Trophoblast cell (in vitro differentiated cells and primary cell): Measurements from ENCODE around the gene PGAM5.

Source experiments
- DNase-seq, 2 donors: peaks; one replicate each; pipeline ENCODE4 v3.0.0-alpha.2; 2016
- H2AFZ ChIP-seq: 2 replicates; pipeline ENCODE4 v1.6.1; 2013; ENCODE audit warnings: low read length, moderate library complexity, mild to moderate bottlenecking; ENCODE audit not compliant: insufficient read depth, poor library complexity
- H2AK5ac ChIP-seq: 2 replicates; pipeline ENCODE4 v1.6.1; 2013; ENCODE audit warnings: mild to moderate bottlenecking, low read length
- H2BK120ac ChIP-seq: 2 replicates; pipeline ENCODE4 v1.6.1; 2013; ENCODE audit warnings: low read length, mild to moderate bottlenecking, moderate library complexity; ENCODE audit not compliant: insufficient read depth, poor library complexity
- H2BK12ac ChIP-seq: 2 replicates; pipeline ENCODE4 v1.6.1; 2013; ENCODE audit warnings: mild to moderate bottlenecking, low read length, moderate library complexity
- H2BK5ac ChIP-seq: 2 replicates; pipeline ENCODE4 v1.6.1; 2013; ENCODE audit warnings: low read length, low read depth, moderate library complexity, mild to moderate bottlenecking; ENCODE audit not compliant: poor library complexity
- H3K14ac ChIP-seq: 2 replicates; pipeline ENCODE4 v1.6.1; 2013; ENCODE audit warnings: mild to moderate bottlenecking, low read length
- H3K18ac ChIP-seq: 2 replicates; pipeline ENCODE4 v1.6.1; 2013; ENCODE audit warnings: mild to moderate bottlenecking, low read length
- H3K23ac ChIP-seq: 2 replicates; pipeline ENCODE4 v1.6.1; 2013; ENCODE audit warnings: low read length
- H3K27ac ChIP-seq: 2 replicates; pipeline ENCODE4 v1.5.1; 2013; ENCODE audit warnings: low read depth, mild to moderate bottlenecking, inconsistent platforms, low read length, moderate library complexity
- H3K27me3 ChIP-seq: 2 replicates; pipeline ENCODE4 v1.6.1; 2013; ENCODE audit warnings: inconsistent platforms, mild to moderate bottlenecking, low read length, moderate library complexity; ENCODE audit not compliant: insufficient read depth
- H3K36me3 ChIP-seq, 2 experiments: 1 replicate in 1 of 2; 2 replicates in 1 of 2; pipeline ENCODE4 v1.6.1; 2013; ENCODE audit warnings: low read length in 2 of 2, mild to moderate bottlenecking in 2 of 2, moderate library complexity in 1 of 2; ENCODE audit not compliant: insufficient read depth in 2 of 2, control insufficient read depth in 1 of 2
- H3K4ac ChIP-seq: 2 replicates; pipeline ENCODE4 v1.6.1; 2013; ENCODE audit warnings: low read depth, mild to moderate bottlenecking, low read length, moderate library complexity
- H3K4me1 ChIP-seq, 2 experiments: 1 replicate in 1 of 2; 2 replicates in 1 of 2; pipeline ENCODE4 v1.6.1; 2013; ENCODE audit warnings: low read length in 2 of 2, mild to moderate bottlenecking in 2 of 2, moderate library complexity in 1 of 2; ENCODE audit not compliant: insufficient read depth in 2 of 2, control insufficient read depth in 1 of 2
- H3K4me2 ChIP-seq: 2 replicates; pipeline ENCODE4 v1.6.1; 2013; ENCODE audit warnings: inconsistent platforms, mild to moderate bottlenecking, low read length, moderate library complexity
- H3K4me3 ChIP-seq: 2 replicates; pipeline ENCODE4 v1.5.1; 2013; ENCODE audit warnings: mild to moderate bottlenecking, low read depth, low read length, inconsistent platforms
- H3K79me1 ChIP-seq: one replicate; pipeline ENCODE4 v1.6.1; 2013; ENCODE audit warnings: low read length
- H3K79me2 ChIP-seq: 2 replicates; pipeline ENCODE4 v1.6.1; 2013; ENCODE audit warnings: low read length, mild to moderate bottlenecking; ENCODE audit not compliant: control insufficient read depth, insufficient read depth, poor library complexity
- H3K9ac ChIP-seq: 2 replicates; pipeline ENCODE4 v1.6.1; 2013; ENCODE audit warnings: mild to moderate bottlenecking, low read length
- H3K9me3 ChIP-seq: 2 replicates; pipeline ENCODE4 v1.6.1; 2013; ENCODE audit warnings: low read depth, mild to moderate bottlenecking, control low read depth, inconsistent platforms, low read length; ENCODE audit not compliant: insufficient read depth
- H4K12ac ChIP-seq: 2 replicates; pipeline ENCODE4 v1.6.1; 2013; ENCODE audit warnings: low read depth, mild to moderate bottlenecking, low read length, moderate library complexity
- H4K8ac ChIP-seq: 2 replicates; pipeline ENCODE4 v1.6.1; 2013; ENCODE audit warnings: low read depth, mild to moderate bottlenecking, low read length, moderate library complexity
- H4K91ac ChIP-seq: one replicate; pipeline ENCODE4 v1.6.1; 2013; ENCODE audit warnings: low read depth, mild to moderate bottlenecking, low read length, moderate library complexity
- WGBS: extraction: QIAGEN DNeasy Blood & Tissue Kit; methylation state at CpG from one replicate; pipeline ENCODE4 v1.1.7; 2013; ENCODE audit warnings: missing lambda C conversion rate; ENCODE audit not compliant: insufficient read length, insufficient coverage; ENCODE audit errors: extremely low coverage; 5-methylcytosine and 5-hydroxymethylcytosine counted together

Gene PGAM5

DNA sequence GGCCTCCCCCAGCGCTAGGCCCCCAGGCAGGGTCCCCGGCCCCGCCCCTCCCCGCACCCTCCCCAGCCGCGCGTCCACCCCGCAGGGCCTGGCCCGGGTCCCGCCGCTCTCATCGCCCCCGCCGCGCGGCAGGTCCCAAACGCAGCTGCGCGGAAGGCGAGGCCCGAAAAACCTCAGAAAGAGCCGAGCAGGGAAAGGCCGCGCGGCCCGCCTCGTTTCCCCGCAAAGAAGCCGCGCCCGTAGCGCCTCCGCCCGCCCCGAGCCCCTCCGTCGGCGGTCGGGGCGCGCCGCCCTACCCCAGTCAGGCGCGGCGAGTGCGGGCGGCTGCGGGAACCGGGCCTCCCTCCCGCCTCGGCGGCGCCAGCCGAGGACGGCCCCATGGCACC is 23.8 kb upstream of the PGAM5 start:
- Histone ChIP-seq H2BK5ac (peak overlapping the region; percentile 69), H2AFZ (peak overlapping the region; percentile 37), H3K79me1 (peaks cover 11% of the 10 kb centered on the region), H3K36me3 (peaks cover 3 to 6% of the 10 kb centered on the region in 2 experiments), H3K18ac (peak overlapping the region; percentile 22), H4K91ac (peak overlapping the region; percentile 89), H2AK5ac (no peak overlapping the region), H3K4me1 (peaks cover 10 to 13% of the 10 kb centered on the region in 2 experiments), H3K4me3 (peak overlapping the region; percentile 84), H3K4ac (peak overlapping the region; percentile 90), H4K12ac (peak overlapping the region; percentile 98), H3K9me3 (no peaks in the 10 kb centered on the region), H3K79me2 (peaks cover 18% of the 10 kb centered on the region), H3K4me2 (peak overlapping the region; percentile 68), H4K8ac (peak overlapping the region; percentile 30), H3K14ac (peak overlapping the region; percentile 87), H2BK120ac (peak overlapping the region; percentile 94), H3K27me3 (peaks cover 5% of the 10 kb centered on the region), H3K9ac (peak overlapping the region; percentile 79), H3K27ac (peak overlapping the region; percentile 43), H2BK12ac (no peak overlapping the region), H3K23ac (no peak overlapping the region)
- DNase-seq: no peak
- no CpG with 5 or more reads among the region's 55 CpGs for WGBS

DNA sequence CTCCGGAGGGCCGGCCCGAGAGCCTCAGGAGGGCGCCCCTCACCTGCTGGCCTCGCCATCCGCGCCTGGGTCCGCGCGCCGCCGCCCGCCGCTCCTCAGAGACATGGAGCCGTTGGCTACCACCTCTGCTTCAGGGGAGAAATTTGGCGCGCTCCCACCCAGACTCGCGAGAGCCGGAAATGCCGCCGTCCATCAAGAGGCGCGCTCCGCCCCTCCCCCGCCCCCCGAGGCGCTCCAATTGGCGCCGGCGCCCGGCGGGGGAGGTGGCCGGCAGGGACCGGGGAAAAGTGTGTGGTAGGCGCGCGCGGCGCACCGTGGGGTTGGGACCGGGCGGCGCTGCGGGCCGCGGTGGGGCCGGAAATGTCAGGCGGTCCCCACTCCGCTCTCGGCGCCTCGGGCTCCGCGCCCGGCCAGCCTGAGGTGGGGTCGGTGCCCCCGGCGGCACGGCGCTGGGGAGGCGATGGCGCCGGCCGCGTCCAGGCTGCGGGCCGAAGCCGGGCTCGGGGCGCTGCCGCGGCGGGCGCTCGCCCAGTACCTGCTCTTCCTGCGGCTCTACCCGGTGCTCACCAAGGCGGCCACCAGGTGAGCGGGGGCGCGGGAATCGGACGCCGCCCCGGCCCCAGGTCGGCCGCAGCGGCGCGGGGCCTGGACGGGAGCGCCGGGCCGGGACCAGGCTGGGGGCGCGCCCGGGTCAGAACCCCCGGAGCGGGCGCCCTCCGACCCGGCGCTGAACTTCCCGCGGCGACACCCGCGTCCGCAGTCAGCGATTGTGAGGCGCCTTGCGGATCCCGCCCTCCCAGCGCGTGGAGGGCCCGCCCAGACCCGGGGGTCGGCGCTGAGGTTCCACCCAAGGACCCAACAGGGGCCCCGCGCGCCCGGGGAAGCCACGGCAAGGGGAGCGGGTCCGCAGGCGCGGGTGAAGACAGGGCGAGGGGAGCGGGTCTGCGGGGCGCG is 23.2 kb upstream of the PGAM5 start, which contains the start of the genes POLE and PXMP2:
TSS of gene POLE (minus strand) at position 132 of the 954 bp plus-strand sequence. CDS start at position 105, 27 bp downstream.
TSS of gene PXMP2 (plus strand) at position 377 of the 954 bp plus-strand sequence. CDS start at position 461, 84 bp downstream.
- peak within 1 kb of the TSS; percentile 96 for H3K9ac ChIP-seq
- peaks cover 3 to 6% of the 10 kb centered on the region in 2 experiments for H3K36me3 ChIP-seq
- peak within 1 kb of the TSS; percentile 54 for H3K27ac ChIP-seq
- peak within 1 kb of the TSS; percentile 94 for H2BK120ac ChIP-seq
- peaks cover 5% of the 10 kb centered on the region for H3K27me3 ChIP-seq
- H4K12ac ChIP-seq: peak within 1 kb of the TSS; percentile 98
- H2BK12ac ChIP-seq: peak within 1 kb of the TSS; percentile 80
- H3K4me2 ChIP-seq: peak within 1 kb of the TSS; percentile 75
- H3K4ac ChIP-seq: peak within 1 kb of the TSS; percentile 90
- no peaks in the 10 kb centered on the region for H3K9me3 ChIP-seq
- H2BK5ac ChIP-seq: peak within 1 kb of the TSS; percentile 86
- H3K4me3 ChIP-seq: peak within 1 kb of the TSS; percentile 84
- peaks cover 18% of the 10 kb centered on the region for H3K79me2 ChIP-seq
- H4K8ac ChIP-seq: peak within 1 kb of the TSS; percentile 92
- peak within 1 kb of the TSS; percentile 90 for H3K14ac ChIP-seq
- no peak within 1 kb of the TSS for H3K23ac ChIP-seq
- H4K91ac ChIP-seq: peak within 1 kb of the TSS; percentile 89
- peaks cover 10 to 13% of the 10 kb centered on the region in 2 experiments for H3K4me1 ChIP-seq
- no CpG with 5 or more reads among the region's 134 CpGs for WGBS
- H3K18ac ChIP-seq: peak within 1 kb of the TSS; percentile 96
- peak; percentile 88 to 93 for DNase-seq
- H3K79me1 ChIP-seq: peaks cover 11% of the 10 kb centered on the region
- peak within 1 kb of the TSS; percentile 92 for H2AFZ ChIP-seq
- no peak within 1 kb of the TSS for H2AK5ac ChIP-seq

DNA sequence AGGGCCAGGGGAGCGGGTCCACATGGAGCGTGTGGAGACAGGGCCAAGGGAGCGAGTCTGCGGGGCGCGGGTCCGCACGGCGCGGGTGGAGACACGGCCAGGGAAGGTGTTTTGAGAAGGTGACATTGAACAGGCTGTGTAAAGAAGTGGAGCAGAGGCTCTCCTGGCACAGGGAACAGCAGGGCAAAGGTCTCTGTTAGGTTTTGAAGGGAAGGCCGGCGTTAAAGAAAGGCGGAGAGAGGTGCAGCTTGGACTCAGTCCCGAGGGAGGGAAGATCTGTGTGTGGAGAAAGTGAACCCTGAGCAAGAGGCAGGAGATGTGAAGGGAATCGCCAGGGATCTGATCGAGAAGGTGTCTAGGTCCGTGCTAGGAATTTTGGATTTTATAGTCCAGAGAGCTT is 21.4 kb upstream of the PGAM5 start:
- Histone ChIP-seq H3K23ac (no peak overlapping the region), H2BK5ac (no peak overlapping the region), H3K18ac (no peak overlapping the region), H3K36me3 (peaks cover 3 to 6% of the 10 kb centered on the region in 2 experiments), H3K27me3 (peaks cover 5% of the 10 kb centered on the region), H2AFZ (no peak overlapping the region), H2AK5ac (no peak overlapping the region), H4K91ac (no peak overlapping the region), H2BK120ac (no peak overlapping the region), H3K4me2 (peak overlapping the region; percentile 18), H3K4ac (no peak overlapping the region), H3K9me3 (no peaks in the 10 kb centered on the region), H3K4me1 (peaks cover 10 to 13% of the 10 kb centered on the region in 2 experiments), H3K9ac (peak overlapping the region; percentile 10), H3K14ac (no peak overlapping the region), H4K8ac (no peak overlapping the region), H3K27ac (no peak overlapping the region), H4K12ac (no peak overlapping the region), H3K79me1 (peaks cover 11% of the 10 kb centered on the region), H2BK12ac (no peak overlapping the region), H3K79me2 (peaks cover 15% of the 10 kb centered on the region), H3K4me3 (peak overlapping the region; percentile 42)
- WGBS: no CpG with 5 or more reads among the region's 18 CpGs
- DNase-seq: peak in 1 of 2 donors; percentile 2

GRCh38 chr12:132690112-132690511 is 20.5 kb upstream of the PGAM5 start:
- H2BK120ac ChIP-seq: no peak overlapping the region
- no peak overlapping the region for H4K12ac ChIP-seq
- H3K9me3 ChIP-seq: no peaks in the 10 kb centered on the region
- H3K9ac ChIP-seq: no peak overlapping the region
- no peak overlapping the region for H3K23ac ChIP-seq
- H2AFZ ChIP-seq: no peak overlapping the region
- H3K79me1 ChIP-seq: peaks cover 11% of the 10 kb centered on the region
- H2BK12ac ChIP-seq: no peak overlapping the region
- no peak overlapping the region for H4K8ac ChIP-seq
- H3K36me3 ChIP-seq: peaks cover 3 to 6% of the 10 kb centered on the region in 2 experiments
- no peak overlapping the region for H3K4me2 ChIP-seq
- peaks cover 9 to 13% of the 10 kb centered on the region in 2 experiments for H3K4me1 ChIP-seq
- H2AK5ac ChIP-seq: no peak overlapping the region
- no peak overlapping the region for H3K4ac ChIP-seq
- no peak overlapping the region for H2BK5ac ChIP-seq
- H3K27me3 ChIP-seq: peaks cover 5% of the 10 kb centered on the region
- no peak overlapping the region for H3K14ac ChIP-seq
- no peak for DNase-seq
- no peak overlapping the region for H3K18ac ChIP-seq
- H3K27ac ChIP-seq: no peak overlapping the region
- no peak overlapping the region for H3K4me3 ChIP-seq
- peaks cover 15% of the 10 kb centered on the region for H3K79me2 ChIP-seq
- no CpG with 5 or more reads among the region's 9 CpGs for WGBS
- no peak overlapping the region for H4K91ac ChIP-seq
